ENCODE measurements around the gene UPF2.
"Not testable (repeated sequence)": the region's sequence is repeated elsewhere in the genome, so short reads cannot be mapped to it uniquely, and the experiment has no call there.

UPF2 gene

GRCh38 chr10:12042797-12043651, at the start of gene UPF2:
TSS of gene UPF2 (minus strand) at chr10:12042809. CDS start at chr10:12035423, 7,386 bp downstream.
- peak; percentile 99 for DNase-seq

DNA sequence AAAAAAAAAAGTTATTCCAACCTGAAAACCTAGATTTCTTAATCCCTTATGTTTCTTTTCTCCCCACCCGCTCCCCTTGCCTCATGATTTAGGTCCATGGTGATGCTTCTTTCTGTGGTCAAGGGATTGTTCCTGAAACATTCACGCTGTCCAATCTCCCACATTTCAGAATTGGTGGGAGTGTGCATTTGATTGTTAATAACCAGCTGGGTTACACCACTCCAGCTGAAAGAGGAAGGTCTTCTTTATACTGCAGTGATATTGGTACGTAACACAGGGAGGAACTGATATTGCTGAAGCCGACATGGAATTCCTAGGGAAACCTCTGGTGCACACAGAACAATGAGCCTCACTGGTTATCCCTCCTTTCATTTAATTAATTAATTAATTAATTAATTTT, 48.8 kb upstream of the UPF2 start:
- DNase-seq, result no peak

DNA sequence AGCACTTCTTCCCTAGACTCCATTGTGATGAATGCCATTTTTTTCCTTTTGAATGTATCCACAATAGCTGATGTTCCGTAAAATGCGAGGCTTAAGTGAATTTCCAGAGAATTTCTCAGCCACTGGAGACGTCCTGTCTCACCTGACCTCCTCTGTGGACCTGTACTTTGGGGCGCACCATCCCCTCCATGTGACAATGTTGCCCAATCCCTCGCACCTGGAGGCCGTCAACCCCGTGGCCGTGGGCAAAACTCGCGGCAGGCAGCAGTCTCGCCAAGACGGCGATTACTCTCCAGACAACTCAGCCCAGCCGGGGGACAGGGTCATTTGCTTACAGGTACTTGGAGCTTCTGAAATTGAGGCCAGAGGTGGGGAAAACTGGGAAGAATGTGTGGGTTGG, 46.3 kb upstream of the UPF2 start:
- no peak for DNase-seq

- no peak for DNase-seq
Observed at GRCh38 chr10:12081879-12082557, 39.4 kb upstream of the UPF2 start.

- DNase-seq, result no peak
Observed at GRCh38 chr10:12081470-12081869, 38.9 kb upstream of the UPF2 start.

DNA sequence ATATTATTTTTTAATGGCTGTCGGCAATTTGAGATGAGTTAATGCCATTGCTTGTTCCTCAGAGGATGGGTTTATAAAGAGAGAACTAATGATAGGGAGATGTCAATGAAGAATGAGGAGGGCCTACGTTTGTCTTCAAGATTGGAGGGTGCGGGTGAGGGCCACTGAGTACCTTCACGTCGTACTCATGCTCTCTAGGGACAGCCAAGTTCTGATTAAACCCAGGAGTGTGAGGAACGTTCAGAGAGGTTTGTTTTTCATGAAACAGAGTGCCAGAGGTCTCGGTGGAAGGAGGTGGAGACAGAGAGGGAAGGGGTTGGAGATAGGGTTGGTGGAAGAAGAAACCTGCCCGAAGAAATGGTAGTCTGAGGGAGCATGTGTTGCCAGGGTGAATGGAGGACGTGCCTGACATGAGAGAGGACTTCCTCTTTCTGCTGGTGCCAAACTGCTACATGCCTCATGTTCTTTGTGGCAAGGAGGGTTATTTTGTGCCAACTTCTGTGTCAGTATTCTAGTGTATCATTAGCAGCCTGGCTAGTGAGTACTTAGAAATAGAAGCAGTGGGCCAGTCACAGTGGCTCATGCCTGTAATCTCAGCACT, 35.1 kb upstream of the UPF2 start:
- peak; percentile 59 for DNase-seq

- DNase-seq, result no peak
Observed at GRCh38 chr10:12073526-12073925, 30.9 kb upstream of the UPF2 start.

DNA sequence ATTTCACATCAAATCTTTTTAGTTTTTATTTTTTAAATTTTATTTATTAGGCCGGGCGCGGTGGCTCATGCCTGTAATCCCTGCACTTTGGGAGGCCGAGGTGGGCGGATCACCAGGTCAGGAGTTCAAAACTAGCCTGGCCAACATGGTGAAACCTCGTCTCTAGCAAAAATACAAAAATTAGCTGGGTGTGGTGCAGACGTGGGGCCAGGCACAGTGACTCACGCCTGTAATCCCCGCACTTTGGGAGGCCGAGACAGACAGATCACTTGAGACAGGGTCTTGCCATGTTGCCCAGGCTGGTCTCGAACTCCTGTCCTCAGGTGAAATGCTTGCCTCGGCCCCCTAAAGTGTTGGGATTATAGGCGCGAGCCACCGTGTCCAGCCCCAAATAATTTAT, 28.8 kb upstream of the UPF2 start:
- not testable (repeated sequence) for DNase-seq

GRCh38 chr10:12068449-12069269, 26.1 kb upstream of the UPF2 start, which contains the start of gene DHTKD1:
TSS of gene DHTKD1 (plus strand) at chr10:12068954. CDS start at chr10:12069034, 80 bp downstream.
- peak; percentile 99 for DNase-seq

GRCh38 chr10:12067336-12067735, 24.7 kb upstream of the UPF2 start:
- no peak for DNase-seq

DNA sequence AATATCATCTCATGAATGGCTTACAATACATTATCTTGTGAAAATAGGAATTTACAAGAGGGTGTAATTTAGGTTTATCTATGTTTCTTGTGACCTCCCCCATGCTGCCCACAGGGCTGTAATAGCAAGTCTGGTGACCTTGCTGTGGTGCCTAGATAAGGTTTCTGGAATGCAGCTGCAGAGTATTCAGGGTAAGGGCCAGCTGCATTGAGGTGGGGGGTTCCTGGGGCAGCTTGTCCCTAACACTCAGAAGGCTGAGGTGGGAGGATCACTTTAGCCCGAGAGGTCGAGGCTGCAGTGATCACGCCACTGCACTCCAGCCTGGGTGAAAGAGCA, 20.8 kb upstream of the UPF2 start:
- peak; percentile 96 for DNase-seq

GRCh38 chr10:12062754-12063482, 20.3 kb upstream of the UPF2 start:
- DNase-seq, result no peak

GRCh38 chr10:12061124-12061523, 18.5 kb upstream of the UPF2 start:
- DNase-seq, result no peak

- peak; percentile 51 for DNase-seq
Observed at GRCh38 chr10:12056748-12057147, 14.1 kb upstream of the UPF2 start.

DNA sequence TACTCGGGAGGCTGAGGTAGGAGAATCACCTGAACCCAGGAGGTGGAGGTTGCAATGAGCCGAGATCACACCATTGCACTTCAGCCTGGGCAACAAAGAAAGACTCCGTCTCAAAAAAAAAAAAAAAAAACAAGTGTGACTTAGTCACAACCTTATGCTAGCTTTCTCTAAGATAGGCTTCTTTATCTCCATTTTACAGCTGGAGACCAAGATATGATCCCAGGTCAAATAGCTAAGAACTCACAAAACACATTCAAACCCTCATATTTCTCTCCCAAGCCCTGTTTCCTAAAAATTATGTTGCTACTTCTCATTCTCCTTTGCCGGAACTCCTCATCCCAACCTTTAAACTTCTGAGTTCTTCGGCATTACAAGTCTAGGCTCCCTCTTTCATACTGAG, 13.1 kb upstream of the UPF2 start:
- peak; percentile 91 for DNase-seq

DNA sequence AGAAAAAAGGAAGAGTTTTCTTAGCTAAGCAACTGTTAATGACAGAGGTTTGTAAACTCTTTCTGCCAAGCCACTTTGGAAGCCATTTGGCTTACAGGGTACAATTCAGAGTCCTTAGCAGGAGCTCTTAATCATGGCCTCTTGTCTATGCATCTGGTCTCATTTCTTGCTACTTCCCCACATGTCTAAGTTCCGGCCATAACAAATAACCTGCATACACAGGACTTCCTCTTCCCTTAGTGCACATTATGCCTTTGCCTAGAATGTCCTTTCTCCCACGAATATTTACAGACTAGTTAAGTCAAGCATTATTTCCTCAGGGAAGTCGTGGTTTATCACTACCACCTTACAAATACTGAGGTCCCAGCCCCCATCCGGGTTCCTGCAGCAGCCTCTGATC, 8.6 kb upstream of the UPF2 start:
- no peak for DNase-seq

DNA sequence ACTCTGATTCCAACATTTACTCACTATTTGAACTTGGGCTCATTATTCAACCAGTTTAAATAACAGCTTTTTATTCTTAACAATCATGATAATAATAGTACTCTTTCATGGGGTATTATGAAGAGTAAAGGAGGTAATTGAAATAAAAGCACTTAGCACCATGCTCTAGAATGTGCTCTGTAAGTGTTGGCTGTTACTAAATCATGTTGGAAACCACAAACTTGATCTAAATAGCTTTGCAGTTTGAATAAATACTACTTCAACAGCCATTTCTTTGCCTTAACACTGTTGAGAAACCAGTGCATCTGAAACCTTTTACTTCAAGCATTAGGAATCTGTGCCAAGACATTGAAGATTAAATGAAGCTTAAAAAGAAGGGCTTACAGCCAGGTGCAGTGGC, 7.9 kb upstream of the UPF2 start:
- no peak for DNase-seq

DNA sequence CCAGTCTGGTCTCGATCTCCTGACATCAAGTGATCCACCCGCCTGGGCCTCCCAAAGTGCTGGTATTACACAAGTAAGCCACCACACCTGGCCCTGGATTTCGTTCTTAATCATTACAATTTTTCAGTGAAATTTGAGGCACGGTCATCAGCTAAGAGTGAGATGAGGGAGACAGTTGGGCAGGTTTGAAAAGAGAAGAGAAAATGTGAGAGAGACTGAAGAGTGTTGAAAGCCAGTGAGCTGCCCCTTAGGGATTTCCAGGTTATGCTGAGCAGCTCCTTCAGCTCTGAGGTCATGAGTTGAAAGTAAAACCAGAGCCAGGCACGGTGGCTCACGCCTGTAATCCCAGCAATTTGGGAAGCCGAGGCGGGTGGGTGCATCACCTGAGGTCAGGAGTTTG, 5.9 kb upstream of the UPF2 start:
- DNase-seq, result no peak

GRCh38 chr10:12045596-12045995, 3.0 kb upstream of the UPF2 start:
- DNase-seq, result no peak

DNA sequence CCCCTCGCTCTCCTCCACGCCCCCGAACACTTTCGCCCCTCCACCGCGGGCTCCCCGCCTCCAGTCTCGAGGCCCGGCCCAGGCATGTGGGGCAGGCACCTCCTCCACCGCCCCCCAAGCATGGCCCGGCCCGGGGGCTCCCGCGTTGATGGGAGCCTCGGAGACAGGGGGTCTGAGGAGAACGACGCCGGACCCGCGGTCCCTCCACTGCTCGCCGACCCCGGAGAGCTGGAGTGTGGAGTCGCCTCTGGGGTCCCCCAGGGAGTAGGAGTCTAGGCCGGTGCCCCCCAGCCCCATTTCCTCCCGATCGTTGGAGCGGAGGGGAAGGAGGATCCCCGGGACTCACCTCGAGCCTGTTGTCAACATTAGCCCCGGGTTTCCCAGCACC, 206 bp downstream of the UPF2 start:
- DNase-seq, result peak; percentile 41

- DNase-seq, result peak; percentile 75
Observed at GRCh38 chr10:12041766-12042408, 722 bp downstream of the UPF2 start.
